HUES6 (cell line): Measurements from ENCODE around the gene WHRN.
A peak's percentile ranks its signal among the peaks of the same experiment; 100 is the strongest.

Experiments used
- H3K27ac ChIP-seq: 2 replicates; pipeline ENCODE4 v1.7.0; 2013; ENCODE audit warnings: low read depth, mild to moderate bottlenecking, low read length, inconsistent platforms
- H3K27me3 ChIP-seq: 2 replicates; pipeline ENCODE4 v1.6.1; 2013; ENCODE audit warnings: low read length; ENCODE audit not compliant: control insufficient read depth, insufficient read depth
- H3K36me3 ChIP-seq: 2 replicates; pipeline ENCODE4 v1.6.1; 2013; ENCODE audit warnings: low read length; ENCODE audit not compliant: control insufficient read depth, insufficient read depth
- H3K4me1 ChIP-seq: 2 replicates; pipeline ENCODE4 v1.6.1; 2013; ENCODE audit warnings: low read length; ENCODE audit not compliant: control insufficient read depth, insufficient read depth
- H3K4me3 ChIP-seq: 2 replicates; pipeline ENCODE4 v1.5.1; 2013; ENCODE audit warnings: low read depth, low read length
- H3K9ac ChIP-seq: one replicate; pipeline ENCODE4 v1.6.1; 2013; ENCODE audit warnings: mild to moderate bottlenecking, low read length
- H3K9me3 ChIP-seq: 2 replicates; pipeline ENCODE4 v1.6.1; 2013; ENCODE audit warnings: low read depth, low read length; ENCODE audit not compliant: control insufficient read depth, insufficient read depth

Gene WHRN

DNA sequence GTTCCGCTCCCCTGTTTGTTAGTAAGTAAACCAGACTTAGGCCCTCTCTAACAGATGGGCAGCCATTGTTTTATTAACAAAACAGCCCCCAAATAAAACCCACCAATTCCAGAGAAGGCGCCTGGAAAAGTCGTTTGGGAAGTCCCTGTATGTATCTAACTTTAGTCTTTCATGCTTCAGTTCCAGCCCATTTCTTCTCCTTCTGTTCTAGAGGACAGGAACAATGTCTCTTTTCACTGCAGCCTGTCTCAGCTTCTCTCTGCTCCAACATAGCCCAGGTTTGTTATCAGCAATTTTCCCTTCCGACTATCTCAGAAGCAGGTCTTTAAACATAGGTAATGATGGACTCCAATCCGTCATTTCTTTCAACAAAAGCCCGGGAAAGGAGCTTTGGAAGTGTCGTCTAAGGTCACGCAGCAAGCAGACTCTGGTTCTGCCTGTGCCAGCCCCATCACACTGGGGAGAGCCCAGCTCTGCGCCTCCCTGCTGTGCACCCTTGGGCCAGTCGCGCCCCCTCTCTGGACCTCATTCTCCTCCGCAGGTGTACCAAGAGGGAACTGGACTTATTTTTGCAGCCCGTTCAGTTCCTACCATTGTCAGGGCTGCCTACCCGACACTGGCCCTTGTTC is 107.9 kb downstream of the WHRN start:
- peaks cover 31% of the 10 kb centered on the region for H3K4me1 ChIP-seq
- no peaks in the 10 kb centered on the region for H3K9me3 ChIP-seq
- H3K9ac ChIP-seq, result peak overlapping the region; percentile 18
- peak overlapping the region; percentile 95 for H3K4me3 ChIP-seq
- no peaks in the 10 kb centered on the region for H3K27me3 ChIP-seq
- no peaks in the 10 kb centered on the region for H3K36me3 ChIP-seq
- no peak overlapping the region for H3K27ac ChIP-seq

DNA sequence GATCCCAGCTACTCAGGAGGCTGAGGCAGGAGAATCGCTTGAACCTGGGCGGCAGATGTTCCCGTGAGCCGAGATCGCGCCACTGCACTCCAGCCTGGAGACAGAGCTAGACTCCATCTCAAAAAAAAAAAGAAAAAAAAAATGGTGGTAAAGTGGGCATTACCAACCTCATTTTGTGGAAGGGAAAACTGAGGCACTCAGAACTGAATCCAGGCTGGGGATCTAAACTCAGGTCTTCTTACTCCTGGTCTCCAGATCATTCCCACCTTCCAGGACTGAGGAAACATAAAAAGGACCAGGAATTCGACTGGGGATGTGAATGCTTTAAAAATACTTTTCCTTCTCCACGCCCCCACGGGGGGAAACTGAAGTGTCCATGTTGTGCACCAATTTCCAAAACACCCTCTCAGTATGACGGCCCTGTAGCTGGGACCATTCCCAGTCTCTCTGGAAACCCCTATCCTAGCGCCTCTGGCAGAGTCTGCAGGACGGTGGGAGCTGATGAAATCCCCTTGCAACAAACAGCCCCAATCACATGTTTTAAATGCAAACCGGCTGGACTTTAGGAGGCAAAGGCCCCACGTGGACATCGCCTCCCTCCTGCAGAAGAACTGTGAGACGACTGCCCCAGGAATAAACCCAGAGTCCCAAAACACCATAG is 108.6 kb downstream of the WHRN start:
- H3K4me1 ChIP-seq, result peaks cover 31% of the 10 kb centered on the region
- H3K9me3 ChIP-seq, result no peaks in the 10 kb centered on the region
- H3K27ac ChIP-seq, result no peak overlapping the region
- H3K4me3 ChIP-seq, result peak overlapping the region; percentile 95; the same call in 1 of the 2 replicates
- H3K9ac ChIP-seq, result no peak overlapping the region
- no peaks in the 10 kb centered on the region for H3K27me3 ChIP-seq
- H3K36me3 ChIP-seq, result no peaks in the 10 kb centered on the region

DNA sequence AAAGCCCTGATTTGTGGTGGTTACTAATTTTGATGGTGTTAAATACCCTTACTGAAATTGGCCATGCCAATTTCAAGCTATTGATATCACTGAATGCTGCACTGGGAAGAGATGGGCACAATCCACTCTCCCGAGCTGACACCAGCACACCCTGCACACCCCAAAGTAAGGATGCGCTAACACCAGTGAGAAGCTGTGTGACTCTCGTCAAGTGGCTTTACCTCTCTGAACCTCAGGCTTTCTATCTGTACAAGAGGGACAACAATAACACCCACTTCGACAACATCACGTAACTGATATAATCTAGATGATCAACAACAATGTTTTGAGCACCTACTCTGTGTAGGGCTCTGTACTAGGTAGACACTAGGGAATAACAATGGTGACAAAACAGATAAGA is 109.5 kb downstream of the WHRN start:
- Histone ChIP-seq H3K9ac (no peak overlapping the region), H3K27ac (no peak overlapping the region), H3K9me3 (no peaks in the 10 kb centered on the region), H3K4me1 (peaks cover 24% of the 10 kb centered on the region), H3K27me3 (no peaks in the 10 kb centered on the region), H3K36me3 (no peaks in the 10 kb centered on the region), H3K4me3 (no peak overlapping the region)

DNA sequence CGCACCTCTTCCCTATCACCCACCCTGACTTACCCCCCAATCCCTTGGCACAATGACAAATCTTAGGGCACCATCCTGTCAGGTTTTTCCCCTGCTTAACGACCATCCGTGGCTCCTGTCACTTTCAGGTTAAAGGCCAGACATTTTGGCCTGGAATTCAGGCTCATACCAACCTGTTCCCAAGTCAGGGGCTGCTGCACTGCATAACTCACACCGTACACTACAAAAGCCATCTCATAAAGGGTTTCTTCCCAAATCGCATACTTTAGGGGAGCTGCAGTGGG is 110.0 kb downstream of the WHRN start:
- H3K9me3 ChIP-seq, result no peaks in the 10 kb centered on the region
- no peak overlapping the region for H3K9ac ChIP-seq

DNA sequence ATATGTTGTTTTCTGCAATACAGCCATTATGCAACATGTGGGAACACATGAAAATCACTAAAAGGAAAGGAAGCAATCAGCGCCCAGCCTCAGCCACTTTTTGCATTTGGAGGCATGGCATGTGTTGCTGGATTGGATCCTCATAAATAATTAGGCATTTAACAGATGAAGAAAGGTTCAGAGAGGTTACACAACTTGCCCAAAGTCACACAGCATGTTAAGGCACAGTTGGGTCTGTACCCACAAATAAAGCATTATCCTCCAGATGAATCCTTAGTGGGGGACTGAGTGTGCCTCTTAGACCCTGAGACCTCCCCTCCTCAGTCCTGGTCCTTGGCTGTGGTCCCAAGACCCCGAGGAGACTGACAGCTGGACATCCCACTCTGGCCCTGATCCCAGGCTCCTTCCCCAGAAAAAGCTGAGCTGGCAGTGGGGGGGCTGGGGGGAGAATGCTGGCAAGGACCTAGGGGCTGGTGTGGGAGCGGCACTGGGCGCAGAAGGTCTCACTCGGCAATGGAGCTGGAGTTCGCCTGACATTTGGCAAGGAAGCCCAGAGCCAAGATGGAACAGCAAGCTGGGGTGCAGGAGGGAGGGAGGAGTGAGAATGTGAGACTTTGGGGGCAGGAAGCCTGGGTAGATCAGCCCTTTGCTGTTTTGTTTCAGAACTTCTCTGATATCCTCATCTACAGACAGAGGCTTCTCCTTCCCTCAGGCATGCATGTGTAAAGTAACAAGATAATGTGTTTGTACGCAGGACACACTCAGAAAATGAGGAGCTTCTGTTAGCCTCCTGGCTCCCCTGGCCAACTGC is 110.5 kb downstream of the WHRN start:
- no peak overlapping the region for H3K9ac ChIP-seq
- H3K27me3 ChIP-seq, result no peaks in the 10 kb centered on the region
- no peaks in the 10 kb centered on the region for H3K9me3 ChIP-seq
- H3K4me1 ChIP-seq, result peaks cover 34% of the 10 kb centered on the region
- no peak overlapping the region for H3K4me3 ChIP-seq
- H3K36me3 ChIP-seq, result no peaks in the 10 kb centered on the region
- H3K27ac ChIP-seq, result no peak overlapping the region

More for the DNA sequence above, 110.0 kb downstream of the WHRN start:
- no peak overlapping the region for H3K27ac ChIP-seq
- no peaks in the 10 kb centered on the region for H3K27me3 ChIP-seq
- H3K4me1 ChIP-seq, result peaks cover 28% of the 10 kb centered on the region
- H3K36me3 ChIP-seq, result no peaks in the 10 kb centered on the region
- no peak overlapping the region for H3K4me3 ChIP-seq

DNA sequence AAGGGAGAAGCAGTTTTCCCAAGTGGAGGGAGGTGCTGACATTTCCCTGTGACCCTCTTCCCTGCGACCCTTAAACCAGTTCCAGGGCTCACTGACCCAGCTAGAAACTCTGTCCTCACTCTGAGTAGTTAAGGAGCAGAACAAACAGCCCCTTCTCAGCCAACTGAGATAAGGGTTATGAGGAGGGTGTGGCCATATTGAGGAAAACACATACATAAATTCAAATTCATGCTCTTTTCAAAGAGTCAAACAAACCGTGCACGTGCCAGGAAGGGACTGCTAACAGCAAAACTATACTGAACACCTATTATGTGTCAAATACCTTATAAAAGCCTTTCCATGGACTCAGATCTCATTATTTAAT is 112.5 kb downstream of the WHRN start:
- H3K27me3 ChIP-seq, result no peaks in the 10 kb centered on the region
- no peaks in the 10 kb centered on the region for H3K36me3 ChIP-seq
- H3K27ac ChIP-seq, result no peak overlapping the region
- H3K9me3 ChIP-seq, result no peaks in the 10 kb centered on the region
- H3K9ac ChIP-seq, result no peak overlapping the region
- H3K4me3 ChIP-seq, result no peak overlapping the region
- H3K4me1 ChIP-seq, result peaks cover 46% of the 10 kb centered on the region

DNA sequence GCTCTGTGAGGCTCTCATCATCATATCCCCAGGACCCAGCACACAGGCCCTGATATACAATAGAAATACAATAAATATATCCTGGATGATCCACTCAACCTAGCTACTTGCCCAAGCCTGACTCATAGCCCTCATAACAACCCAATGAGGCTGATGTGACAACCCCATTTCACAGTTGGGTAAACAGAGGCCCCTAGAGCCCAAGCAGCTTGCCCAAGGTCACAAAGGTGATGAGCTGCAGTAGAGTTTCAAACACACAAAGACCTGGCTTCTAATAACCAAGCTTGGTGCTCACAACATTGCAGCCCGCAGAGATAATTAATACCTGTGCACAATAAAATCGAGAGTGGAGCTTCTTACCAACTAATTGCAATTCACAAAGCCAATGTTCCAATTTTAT is 114.3 kb downstream of the WHRN start:
- H3K4me3 ChIP-seq, result no peak overlapping the region
- no peak overlapping the region for H3K9ac ChIP-seq
- no peaks in the 10 kb centered on the region for H3K27me3 ChIP-seq
- H3K36me3 ChIP-seq, result no peaks in the 10 kb centered on the region
- H3K4me1 ChIP-seq, result peaks cover 52% of the 10 kb centered on the region
- no peaks in the 10 kb centered on the region for H3K9me3 ChIP-seq
- H3K27ac ChIP-seq, result no peak overlapping the region

DNA sequence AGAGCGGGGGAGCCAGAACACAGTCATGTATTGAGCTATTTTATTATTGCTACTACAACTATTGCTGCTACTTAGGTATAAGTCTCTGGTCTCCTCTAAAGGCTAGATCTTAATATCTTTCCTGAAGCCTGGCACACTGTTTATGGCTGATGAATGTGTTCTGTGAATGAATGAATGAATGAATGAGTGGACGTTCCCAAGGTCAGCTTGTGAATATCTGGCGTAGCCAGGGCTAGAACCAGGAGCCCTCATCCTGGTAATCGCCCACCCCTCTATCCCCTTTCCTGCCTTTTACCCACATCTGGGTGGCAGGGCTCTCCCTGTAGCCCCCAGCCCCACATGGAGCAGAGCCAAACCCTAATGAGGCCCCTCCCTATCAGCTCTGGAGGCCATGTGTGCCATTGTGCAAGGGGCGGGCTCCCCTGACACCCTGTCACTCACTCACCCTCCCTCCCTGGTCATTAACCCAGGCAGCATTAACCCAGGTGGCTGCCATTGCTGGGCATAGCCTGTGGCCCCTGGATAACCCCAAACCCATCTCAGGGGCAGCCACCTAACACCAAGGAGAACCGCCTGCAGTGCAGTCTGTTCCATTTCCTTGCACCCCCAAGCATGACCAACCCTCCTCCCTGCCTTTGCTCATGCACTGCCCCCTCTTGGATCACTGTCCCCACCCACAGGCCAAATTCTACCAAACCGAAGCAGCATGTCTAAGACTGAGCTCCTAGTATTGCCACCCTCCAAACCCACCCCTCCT is 115.5 kb downstream of the WHRN start:
- no peak overlapping the region for H3K27ac ChIP-seq
- H3K27me3 ChIP-seq, result no peaks in the 10 kb centered on the region

DNA sequence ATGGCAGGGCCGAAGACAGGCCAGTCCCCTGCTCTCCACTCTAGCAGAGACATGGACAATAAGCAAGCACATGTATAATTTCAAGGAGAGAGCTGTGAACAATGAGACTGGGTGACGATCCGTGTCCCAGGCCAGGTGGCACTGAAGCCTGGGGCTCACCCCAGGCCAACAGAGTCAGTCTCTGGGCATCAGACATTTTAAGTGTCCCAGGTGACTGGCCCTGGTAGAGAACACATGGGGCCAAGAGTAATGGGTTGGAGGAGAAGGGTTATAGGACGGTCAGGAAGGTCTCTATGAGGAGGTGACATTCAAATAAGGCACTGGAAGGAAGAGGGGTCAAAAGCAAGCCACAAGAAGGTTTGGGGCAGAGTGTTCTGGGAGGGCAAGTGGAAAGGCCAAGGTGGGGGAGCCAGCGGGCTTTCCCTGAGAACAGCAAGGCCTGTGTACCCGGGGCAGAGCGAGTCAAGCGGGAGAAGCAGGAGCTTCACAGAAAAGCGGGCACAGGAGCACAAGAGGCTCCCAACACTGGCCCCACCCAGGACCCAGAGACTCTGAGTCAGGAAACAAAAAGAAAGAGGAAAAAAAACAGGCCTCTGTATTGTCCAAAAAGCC is 116.4 kb downstream of the WHRN start:
- Histone ChIP-seq H3K4me1 (peaks cover 55% of the 10 kb centered on the region), H3K27ac (no peak overlapping the region), H3K36me3 (no peaks in the 10 kb centered on the region), H3K4me3 (no peak overlapping the region), H3K27me3 (no peaks in the 10 kb centered on the region), H3K9me3 (no peaks in the 10 kb centered on the region), H3K9ac (no peak overlapping the region)

More for the DNA sequence above, 115.5 kb downstream of the WHRN start:
- no peak overlapping the region for H3K4me3 ChIP-seq
- H3K36me3 ChIP-seq, result no peaks in the 10 kb centered on the region
- H3K9ac ChIP-seq, result no peak overlapping the region
- H3K4me1 ChIP-seq, result peaks cover 57% of the 10 kb centered on the region
- H3K9me3 ChIP-seq, result no peaks in the 10 kb centered on the region

DNA sequence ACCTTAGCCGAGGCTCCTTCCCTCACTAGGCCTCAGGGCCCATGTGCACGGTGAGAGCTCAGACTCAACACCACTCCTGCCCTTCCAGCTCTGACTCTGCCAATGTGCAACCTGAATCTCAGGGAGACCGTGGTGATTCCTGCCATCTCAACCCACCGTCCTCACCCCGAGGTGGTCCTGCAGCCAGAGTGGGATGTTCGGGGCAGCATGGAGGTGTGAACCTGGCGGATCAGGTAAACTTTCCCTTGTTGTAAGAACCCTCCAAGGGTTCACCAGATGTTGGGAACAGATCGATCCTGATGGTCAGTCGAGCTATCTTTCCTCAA is 117.0 kb downstream of the WHRN start:
- Histone ChIP-seq H3K27ac (no peak overlapping the region), H3K27me3 (no peaks in the 10 kb centered on the region), H3K36me3 (no peaks in the 10 kb centered on the region), H3K9ac (no peak overlapping the region), H3K9me3 (no peaks in the 10 kb centered on the region), H3K4me1 (peaks cover 60% of the 10 kb centered on the region), H3K4me3 (no peak overlapping the region)
